AG08395 (cell line): ENCODE data around the gene COL5A1.
"Not testable (repeated sequence)": the region's sequence is repeated elsewhere in the genome, so short reads cannot be mapped to it uniquely, and the experiment has no call there.

ENCODE experiments used
- DNase-seq: peaks from one replicate; pipeline ENCODE4 v3.0.0; 2012; ENCODE audit warnings: mixed read lengths, low spot score

The COL5A1 gene

GRCh38 chr9:134690946-134691694, 49.5 kb downstream of the COL5A1 start:
- peak; percentile 41 for DNase-seq

DNA sequence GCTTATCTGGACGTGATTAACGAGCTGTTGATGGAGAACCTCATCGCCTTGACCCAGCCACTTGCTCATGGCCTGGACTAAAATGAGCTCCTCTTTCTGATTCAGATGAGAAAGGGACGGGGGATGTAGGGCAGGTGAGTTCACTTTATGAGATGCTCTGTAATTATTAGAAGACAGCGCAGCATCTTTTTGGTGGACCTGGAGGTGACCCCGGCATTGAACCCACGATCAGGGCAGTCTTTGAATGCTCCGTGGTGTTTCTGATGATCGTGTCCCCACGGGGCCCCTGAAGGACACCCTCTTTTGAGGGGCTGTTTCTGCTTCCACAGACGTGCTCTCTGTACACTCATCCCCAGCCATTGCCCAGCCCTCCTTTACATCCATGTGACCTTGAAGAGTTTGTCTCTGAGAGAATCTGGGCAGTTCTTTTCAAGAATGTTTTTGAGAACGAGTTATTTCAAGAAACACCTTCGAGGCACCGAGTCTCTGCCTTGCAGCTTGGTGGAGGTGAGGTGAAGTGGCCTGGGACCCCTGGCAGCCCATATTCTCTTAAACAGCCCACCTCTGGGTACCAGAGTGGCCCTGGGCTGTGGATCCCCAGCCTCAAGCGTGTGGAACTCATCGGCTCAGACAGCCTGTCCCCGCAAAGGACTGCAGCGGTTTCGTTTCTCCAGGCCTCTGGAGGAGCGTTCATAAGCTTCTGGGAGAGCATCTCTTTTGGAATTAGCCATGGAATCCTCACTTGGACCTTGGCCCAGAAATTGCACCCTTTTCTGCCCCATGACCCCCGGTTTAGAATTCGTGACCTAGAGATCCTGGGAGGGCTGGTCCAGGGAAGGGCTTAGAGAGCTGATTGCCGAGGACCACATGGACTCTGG, 50.3 kb downstream of the COL5A1 start:
- no peak for DNase-seq

DNA sequence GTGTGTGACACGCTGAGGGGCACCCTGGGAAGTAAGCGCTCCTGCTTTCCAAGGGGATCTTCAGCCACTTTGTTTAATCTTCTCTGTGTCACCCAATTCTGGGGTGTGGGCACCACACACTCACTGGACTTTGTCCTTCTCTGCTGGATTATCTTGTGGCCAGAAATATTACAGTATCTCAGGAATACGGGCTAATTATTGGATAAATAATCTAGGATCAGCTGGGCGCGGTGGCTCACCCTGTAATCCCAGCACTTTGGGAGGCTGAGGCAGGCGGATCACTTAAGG, 50.9 kb downstream of the COL5A1 start:
- DNase-seq: no peak

GRCh38 chr9:134693011-134693410, 51.4 kb downstream of the COL5A1 start:
- DNase-seq: no peak

DNA sequence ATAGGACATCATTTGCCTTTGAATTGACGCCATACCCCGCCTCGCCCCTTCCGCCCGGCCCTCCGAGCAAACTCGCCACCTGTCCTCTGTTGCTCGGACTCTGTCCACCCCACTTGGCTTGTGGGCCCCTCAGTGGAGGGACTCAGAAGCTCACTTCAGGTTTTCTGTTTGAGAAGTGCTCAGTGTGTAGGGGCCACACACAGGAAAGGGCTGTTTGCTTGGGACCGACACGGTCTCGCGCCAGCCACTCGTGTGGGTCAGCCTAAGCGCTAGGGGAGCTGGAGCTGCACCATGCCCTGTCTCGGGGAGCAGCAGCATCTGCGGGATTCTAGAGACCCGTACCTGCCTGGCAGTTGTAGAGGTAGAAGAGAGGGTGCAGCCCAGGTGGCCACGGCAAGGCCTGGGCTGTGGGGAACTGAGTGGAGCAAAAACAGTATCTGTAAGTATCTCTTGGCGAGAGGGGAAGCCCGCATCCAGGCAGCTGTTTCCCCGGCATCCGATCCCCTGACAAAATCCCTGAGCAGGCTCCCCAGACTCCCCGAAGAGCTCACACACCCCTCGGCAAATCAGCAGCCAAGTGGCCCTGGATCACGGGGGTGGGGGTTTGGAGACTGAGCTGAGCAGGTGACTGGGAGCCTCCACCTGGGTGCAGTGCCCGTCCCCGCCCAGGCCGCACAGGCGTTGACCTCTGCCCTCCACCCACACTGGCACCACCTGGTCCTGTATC, 52.2 kb downstream of the COL5A1 start:
- DNase-seq: no peak

- DNase-seq: no peak
Observed at GRCh38 chr9:134694368-134694665, 52.7 kb downstream of the COL5A1 start.

DNA sequence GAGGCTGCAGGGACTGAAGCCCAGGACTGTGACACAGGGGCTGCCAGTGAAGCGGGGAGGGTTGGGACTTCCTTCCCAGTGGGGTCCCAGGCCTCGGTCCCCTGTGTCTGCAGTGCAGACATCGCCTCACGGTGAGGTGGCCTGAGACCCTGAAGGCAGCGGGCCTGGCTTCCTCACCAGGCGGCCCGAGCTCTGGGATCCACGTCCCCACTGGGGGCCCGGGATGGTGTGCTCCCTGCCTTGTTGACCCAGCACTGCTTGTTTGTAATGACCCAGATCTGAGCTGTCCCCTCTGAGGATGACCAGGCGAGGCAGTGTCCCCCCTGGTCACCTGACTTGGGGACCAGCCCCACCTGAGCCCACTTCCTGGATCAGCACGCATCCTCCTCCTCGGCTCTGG, 53.1 kb downstream of the COL5A1 start:
- no peak for DNase-seq

- DNase-seq: no peak
Observed at GRCh38 chr9:134695144-134695543, 53.5 kb downstream of the COL5A1 start.

- no peak for DNase-seq
Observed at GRCh38 chr9:134696433-134696832, 54.8 kb downstream of the COL5A1 start.

DNA sequence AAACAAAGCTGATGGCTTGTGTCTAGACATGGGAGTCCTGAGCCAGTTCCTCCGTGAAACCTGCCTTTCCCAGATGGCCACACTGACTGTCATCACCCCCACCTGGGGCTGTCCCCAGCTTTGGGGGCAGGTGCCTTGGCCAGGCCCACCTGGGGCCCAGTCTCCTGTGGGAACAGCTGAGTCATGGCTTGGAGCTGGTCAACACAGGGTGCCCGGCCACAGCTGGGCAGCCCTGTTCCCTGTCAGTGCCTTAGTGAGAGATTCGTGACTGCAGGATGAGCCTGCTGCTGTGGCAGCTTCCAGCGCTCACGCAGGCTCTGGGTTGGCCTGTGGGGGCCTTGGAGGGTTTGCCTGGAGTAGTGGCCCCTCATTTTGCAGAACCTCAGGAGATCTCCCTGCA, 56.5 kb downstream of the COL5A1 start:
- DNase-seq: no peak

DNA sequence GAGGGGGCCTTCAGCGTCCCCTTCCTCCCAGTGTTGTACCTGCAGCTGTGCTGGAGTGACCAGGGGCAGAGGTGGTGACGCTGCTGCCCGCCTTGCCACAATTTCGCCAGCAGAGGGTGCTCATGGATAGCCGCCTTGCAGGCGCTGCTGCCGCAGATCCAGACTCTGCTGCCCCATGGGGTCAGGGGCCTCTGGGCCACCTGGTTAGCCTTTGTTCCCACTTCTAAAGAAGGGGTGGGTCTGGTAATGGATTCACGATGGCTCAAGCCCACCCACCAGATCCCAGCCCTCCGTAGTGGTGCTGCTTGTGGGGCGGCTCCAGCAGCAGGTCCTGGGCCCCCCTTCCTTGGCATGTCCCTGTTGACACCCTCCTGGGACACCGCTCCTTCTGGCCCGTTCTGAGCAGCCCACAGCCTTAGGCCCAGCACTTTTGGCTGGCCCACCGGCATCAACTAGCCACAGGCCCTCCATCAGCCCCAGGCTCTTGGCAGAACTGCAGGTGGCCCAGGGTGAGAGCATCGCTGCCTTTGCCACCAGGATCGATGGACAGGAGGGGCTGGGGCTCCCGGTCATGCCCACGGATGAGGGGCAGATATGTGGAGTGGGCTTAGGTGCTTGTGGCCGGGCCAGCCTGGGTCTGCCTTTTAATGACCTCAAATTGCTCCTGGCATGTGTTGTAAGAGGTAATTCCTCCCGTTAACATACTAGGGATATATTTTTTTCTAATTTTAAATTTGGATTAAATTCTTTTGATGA, 57.2 kb downstream of the COL5A1 start:
- DNase-seq: peak; percentile 66

GRCh38 chr9:134699343-134699740, 57.7 kb downstream of the COL5A1 start:
- DNase-seq: no peak

GRCh38 chr9:134700636-134701350, 59.2 kb downstream of the COL5A1 start:
- no peak for DNase-seq

- DNase-seq: no peak
Observed at GRCh38 chr9:134701581-134702259, 60.1 kb downstream of the COL5A1 start.

- DNase-seq: no peak
Observed at GRCh38 chr9:134702291-134702690, 60.7 kb downstream of the COL5A1 start.

- not testable (repeated sequence) for DNase-seq
Observed at GRCh38 chr9:134703730-134704114, 62.1 kb downstream of the COL5A1 start.

GRCh38 chr9:134704498-134704897, 62.9 kb downstream of the COL5A1 start:
- peak; percentile 40 for DNase-seq

DNA sequence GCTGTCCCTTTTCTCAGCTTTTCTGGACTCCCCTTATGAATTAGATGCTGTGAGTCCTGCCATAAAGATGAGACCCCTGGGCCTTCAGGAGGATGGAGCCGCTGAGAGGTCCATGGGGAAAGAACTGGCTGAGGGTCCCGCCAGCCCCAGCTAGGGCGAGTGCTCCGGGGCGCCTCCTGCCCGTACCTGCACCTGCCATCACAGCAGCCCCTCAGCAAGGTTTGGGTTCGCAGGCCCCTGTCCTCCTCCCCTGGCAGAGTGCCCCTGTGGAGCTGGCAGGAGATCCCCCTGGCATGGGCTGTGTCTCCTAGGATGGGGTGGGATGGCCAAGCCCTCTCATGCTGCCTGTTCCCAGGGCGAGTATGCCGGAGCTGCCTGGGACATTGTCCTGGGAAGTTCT, 64.2 kb downstream of the COL5A1 start:
- no peak for DNase-seq

DNA sequence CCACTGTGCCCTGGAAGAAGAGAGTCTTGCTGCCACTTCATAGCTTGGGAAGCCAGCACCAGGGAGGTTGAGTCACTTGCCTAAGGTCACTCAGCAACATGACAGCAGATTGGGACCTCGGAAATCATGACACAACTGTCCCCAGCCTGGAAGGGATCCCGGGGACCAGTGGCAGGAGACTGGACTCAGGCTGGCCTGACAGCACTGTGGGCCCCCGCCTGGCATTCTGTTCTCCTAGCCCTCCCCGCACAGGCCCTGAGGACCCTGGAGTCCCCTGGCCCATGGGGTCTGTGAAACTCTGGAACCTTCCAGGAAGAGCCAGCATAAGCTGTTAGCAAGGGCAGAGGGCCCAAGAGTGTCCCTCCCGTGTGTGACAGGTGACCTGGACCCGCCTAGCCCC, 64.9 kb downstream of the COL5A1 start:
- DNase-seq: no peak

DNA sequence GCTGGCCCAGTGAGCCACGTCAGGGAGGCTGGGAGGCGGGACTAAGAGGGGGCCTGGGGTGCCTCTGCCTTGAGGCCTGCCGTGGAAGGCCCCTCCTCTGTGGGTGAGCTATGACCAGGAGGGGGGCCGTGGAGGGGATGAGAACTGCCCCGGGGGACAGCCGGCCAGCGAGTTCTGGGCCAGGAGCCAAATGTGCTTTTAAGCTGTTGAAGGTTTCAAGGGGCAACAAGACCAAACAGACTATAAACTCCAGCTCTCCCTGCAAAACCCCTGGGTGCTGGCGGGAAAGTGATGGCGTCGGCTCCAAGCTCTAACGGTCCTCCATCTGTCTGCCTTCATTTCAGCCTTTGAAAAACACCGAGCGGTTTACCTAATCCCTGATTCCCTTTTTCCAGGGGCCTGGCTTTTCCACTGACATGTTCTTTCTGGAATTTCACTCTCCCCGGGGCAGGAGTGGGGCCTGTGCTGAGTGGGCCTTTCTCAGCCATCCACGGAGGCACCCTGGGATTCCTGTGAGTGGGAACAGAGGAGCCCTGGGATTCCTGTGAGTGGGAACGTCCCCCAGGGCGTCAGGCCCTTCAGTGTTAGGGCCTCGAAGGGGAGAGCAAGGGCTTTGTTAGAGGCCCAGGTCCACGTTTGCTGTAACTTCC, 65.6 kb downstream of the COL5A1 start:
- peak; percentile 74 for DNase-seq
